ENCODE data around the gene CLEC4G. TPM values are rescaled to one million over a fixed set of nuclear protein-coding genes. Genes with fewer than 3 reads are reported as not detected.

CLEC4G gene
- total and polyA plus RNA-seq, 3 donors from 2014 or later = 0.71 to 1.2 TPM; not detected in 1

DNA sequence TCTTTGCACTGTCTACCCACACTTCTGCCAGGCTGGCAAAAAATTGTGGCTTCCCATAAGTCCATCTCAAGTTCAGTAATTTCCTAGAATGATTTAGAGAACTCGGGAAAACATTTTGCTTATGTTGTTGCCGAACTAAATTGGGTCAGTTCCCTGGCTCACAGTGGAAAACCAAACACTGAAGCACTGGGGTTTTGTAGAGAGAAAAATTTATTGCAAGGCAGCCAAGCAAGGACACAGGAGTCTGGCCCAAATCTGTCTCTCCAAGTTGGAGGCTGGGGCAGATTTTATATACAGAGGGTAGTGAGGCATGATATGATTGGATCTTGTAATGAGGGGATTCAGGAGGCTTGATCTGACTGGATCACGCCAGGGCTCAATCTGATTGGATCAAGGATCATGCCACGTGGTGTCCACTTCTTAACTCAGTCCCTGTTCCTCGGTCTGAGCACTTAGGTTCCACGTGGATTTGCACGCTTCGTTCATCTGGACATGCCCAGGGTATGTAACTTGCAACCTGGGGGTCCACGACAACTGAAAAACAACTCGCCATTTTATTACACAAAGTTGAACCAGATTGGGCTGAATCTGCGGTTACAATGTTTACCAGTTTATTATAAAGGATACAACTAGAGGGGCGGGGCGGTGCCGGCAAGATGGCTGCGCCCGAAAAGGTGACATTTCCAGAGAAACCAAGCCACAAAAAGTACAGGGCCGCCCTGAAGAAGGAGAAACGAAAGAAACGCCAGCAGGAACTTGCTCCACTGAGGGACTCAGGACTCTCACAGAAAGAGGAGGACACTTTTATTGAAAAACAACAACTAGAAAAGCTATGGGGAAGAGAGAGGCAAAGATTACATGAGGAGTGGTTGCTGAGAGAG lies 8.1 kb upstream of the CLEC4G start:
- Histone ChIP-seq H3K36me3 (ENCODE audit: low read depth, missing control alignments) (no peaks in the 10 kb centered on the region), H3K27me3 (no peaks in the 10 kb centered on the region), H3K4me1 (no peaks in the 10 kb centered on the region), H3K9me3 (no peaks in the 10 kb centered on the region), H3K4me3 (peak overlapping the region in 1 of 2 donors; percentile 38), H3K27ac (no peak overlapping the region)
- TF ChIP-seq POLR2A (IDR thresholded peaks at IDR 0.05) = no peak
- TF ChIP-seq, protein P1, sequence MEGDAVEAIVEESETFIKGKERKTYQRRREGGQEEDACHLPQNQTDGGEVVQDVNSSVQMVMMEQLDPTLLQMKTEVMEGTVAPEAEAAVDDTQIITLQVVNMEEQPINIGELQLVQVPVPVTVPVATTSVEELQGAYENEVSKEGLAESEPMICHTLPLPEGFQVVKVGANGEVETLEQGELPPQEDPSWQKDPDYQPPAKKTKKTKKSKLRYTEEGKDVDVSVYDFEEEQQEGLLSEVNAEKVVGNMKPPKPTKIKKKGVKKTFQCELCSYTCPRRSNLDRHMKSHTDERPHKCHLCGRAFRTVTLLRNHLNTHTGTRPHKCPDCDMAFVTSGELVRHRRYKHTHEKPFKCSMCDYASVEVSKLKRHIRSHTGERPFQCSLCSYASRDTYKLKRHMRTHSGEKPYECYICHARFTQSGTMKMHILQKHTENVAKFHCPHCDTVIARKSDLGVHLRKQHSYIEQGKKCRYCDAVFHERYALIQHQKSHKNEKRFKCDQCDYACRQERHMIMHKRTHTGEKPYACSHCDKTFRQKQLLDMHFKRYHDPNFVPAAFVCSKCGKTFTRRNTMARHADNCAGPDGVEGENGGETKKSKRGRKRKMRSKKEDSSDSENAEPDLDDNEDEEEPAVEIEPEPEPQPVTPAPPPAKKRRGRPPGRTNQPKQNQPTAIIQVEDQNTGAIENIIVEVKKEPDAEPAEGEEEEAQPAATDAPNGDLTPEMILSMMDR (IDR thresholded peaks at IDR 0.05) = no peak
- WGBS, 2 donors = 49 to 71% methylated on average over 19 of the region's 19 CpGs
- intact Hi-C loops (cut with DNase I; ENCODE audit: low total_unique reads) = no loop called here
- peak; percentile 41 for DNase-seq

DNA sequence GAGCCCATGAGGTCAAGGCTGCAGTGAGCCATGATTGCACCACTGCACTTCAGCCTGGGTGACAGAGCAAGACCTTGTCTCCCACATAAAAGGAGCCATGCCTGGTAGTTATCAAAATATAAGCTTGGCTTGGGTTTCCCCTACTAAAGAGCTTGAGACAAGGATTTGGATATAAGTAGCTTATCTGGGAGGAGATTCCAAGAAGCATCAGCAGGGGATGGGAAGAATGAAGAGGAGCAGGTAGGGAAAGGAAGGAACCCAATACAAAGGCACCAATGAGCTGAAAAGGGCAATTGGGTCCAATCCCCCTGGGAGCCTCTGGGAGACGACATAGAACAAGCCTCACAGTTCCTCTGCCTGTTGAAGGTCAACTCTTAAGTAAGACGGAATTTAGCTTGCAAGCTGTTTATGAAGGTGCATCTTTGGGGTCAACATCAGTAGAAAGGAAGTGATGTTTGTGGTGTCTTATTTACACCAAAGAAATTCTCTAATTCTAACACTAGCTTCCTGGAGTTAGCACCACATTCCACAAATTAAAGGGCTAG lies 7.4 kb upstream of the CLEC4G start:
- TF ChIP-seq, protein P1 (IDR thresholded peaks at IDR 0.05) = no peak
- no peak for TF ChIP-seq POLR2A (IDR thresholded peaks at IDR 0.05)
- no peaks in the 10 kb centered on the region for H3K36me3 ChIP-seq (ENCODE audit: low read depth, missing control alignments)
- 13 to 37% methylated on average over 2 of the region's 2 CpGs for WGBS, 2 donors
- H3K4me3 ChIP-seq = no peak overlapping the region
- intact Hi-C loops (cut with DNase I; ENCODE audit: low total_unique reads) = no loop called here
- H3K4me1 ChIP-seq = no peaks in the 10 kb centered on the region
- no peak for DNase-seq
- H3K9me3 ChIP-seq = no peaks in the 10 kb centered on the region
- no peaks in the 10 kb centered on the region for H3K27me3 ChIP-seq
- H3K27ac ChIP-seq = no peak overlapping the region

DNA sequence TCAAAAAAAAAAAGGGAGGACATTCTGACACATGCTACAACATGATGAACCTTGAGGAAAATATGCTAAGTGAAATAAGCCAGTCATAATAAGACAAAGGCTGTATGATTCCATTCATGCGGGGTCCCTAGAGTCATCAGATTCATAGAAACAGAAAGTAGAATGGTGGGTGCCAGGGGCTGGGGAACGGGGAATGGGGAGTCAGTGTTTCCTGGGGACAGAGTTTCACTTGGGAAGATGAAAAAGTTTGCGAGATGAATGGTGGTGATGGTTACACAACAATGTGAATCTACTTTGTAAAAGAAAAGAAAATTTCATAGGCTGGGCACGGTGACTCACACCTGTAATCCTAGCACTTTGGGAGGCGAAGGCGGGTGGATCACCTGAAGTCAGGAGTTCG lies 6.1 kb upstream of the CLEC4G start:
- Histone ChIP-seq H3K27me3 (no peaks in the 10 kb centered on the region), H3K27ac (no peak overlapping the region), H3K36me3 (ENCODE audit: low read depth, missing control alignments) (no peaks in the 10 kb centered on the region), H3K9me3 (no peaks in the 10 kb centered on the region), H3K4me1 (no peaks in the 10 kb centered on the region), H3K4me3 (no peak overlapping the region)
- WGBS, 2 donors = 73 to 88% methylated on average over 7 of the region's 7 CpGs
- intact Hi-C loops (cut with DNase I; ENCODE audit: low total_unique reads) = no loop called here
- no peak for TF ChIP-seq POLR2A (IDR thresholded peaks at IDR 0.05)
- TF ChIP-seq, protein P1 (IDR thresholded peaks at IDR 0.05) = no peak
- no peak for DNase-seq

DNA sequence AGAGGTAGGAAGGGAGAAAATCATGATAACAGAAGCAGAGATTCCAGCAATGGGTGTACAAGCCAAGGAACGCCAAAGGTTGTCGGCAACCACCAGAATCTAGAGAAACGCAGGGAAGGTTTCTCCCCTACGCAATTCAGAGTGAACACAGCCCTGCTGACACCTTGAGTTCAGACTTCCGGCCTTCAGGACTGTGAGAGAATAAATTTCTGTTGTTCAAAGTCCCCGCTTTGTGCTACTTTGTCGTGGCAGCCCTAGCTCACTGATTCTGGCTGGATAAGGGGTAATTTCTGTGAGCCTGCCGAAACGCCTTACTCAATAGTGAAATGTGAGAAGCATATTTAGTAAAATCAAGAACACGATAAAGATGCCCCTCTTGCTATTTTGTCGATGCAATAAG lies 5.3 kb upstream of the CLEC4G start:
- Histone ChIP-seq H3K4me3 (no peak overlapping the region), H3K27ac (no peak overlapping the region), H3K4me1 (no peaks in the 10 kb centered on the region), H3K27me3 (no peaks in the 10 kb centered on the region), H3K36me3 (ENCODE audit: low read depth, missing control alignments) (no peaks in the 10 kb centered on the region), H3K9me3 (no peaks in the 10 kb centered on the region)
- no peak for TF ChIP-seq POLR2A (IDR thresholded peaks at IDR 0.05)
- TF ChIP-seq, protein P1 (IDR thresholded peaks at IDR 0.05) = no peak
- intact Hi-C loops (cut with DNase I; ENCODE audit: low total_unique reads) = no loop called here
- WGBS, 2 donors = 87 to 89% methylated on average over 11 of the region's 11 CpGs
- DNase-seq = no peak
